OCI-LY7 (cell line): Measurements from ENCODE around the gene NTM.

ENCODE experiments used
- EZH2phosphoT487 ChIP-seq: fragments of 200-600 bp; sonication (generic); IDR thresholded peaks from 2 replicates; pipeline ENCODE4 v1.6.1; 2018; ENCODE audit warnings: low read depth, borderline replicate concordance, mild to moderate bottlenecking, mixed run types, antibody characterized with exemption, low read length, moderate library complexity, mixed read lengths
- TF ChIP-seq, protein P1 (sequence below): fragments of 200-600 bp; sonication (generic); conservative IDR thresholded peaks from 2 replicates; pipeline ENCODE4 v1.5.1; 2014; ENCODE audit warnings: mild to moderate bottlenecking, antibody characterized with exemption, low read length, moderate library complexity, mixed read lengths

DNA sequence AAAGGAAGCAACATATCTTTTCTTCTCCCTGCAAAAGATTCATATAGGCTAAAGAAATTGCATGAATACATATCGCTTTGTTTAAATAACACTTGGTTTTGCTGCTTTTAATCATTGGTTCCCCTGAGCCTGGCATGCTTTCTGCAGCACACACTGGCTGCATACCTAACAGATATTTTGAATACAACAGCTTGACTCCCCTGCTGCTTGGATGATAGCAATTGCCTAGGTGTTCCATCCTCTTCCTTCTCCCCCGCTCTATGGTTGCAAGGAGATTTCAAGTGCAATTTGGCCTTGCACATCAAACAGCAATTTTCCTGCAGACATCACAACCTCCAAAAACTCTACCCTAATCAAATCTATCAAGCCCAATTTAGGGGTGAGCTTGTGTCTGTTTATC lies 430.0 kb downstream of the NTM start:
- TF ChIP-seq, protein P1, sequence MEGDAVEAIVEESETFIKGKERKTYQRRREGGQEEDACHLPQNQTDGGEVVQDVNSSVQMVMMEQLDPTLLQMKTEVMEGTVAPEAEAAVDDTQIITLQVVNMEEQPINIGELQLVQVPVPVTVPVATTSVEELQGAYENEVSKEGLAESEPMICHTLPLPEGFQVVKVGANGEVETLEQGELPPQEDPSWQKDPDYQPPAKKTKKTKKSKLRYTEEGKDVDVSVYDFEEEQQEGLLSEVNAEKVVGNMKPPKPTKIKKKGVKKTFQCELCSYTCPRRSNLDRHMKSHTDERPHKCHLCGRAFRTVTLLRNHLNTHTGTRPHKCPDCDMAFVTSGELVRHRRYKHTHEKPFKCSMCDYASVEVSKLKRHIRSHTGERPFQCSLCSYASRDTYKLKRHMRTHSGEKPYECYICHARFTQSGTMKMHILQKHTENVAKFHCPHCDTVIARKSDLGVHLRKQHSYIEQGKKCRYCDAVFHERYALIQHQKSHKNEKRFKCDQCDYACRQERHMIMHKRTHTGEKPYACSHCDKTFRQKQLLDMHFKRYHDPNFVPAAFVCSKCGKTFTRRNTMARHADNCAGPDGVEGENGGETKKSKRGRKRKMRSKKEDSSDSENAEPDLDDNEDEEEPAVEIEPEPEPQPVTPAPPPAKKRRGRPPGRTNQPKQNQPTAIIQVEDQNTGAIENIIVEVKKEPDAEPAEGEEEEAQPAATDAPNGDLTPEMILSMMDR: no peak
- TF ChIP-seq EZH2phosphoT487: no peak
